ENCODE data around the gene CRADD.
A peak's percentile ranks its signal among the peaks of the same experiment; 100 is the strongest.
"Not testable (repeated sequence)": the region's sequence is repeated elsewhere in the genome, so short reads cannot be mapped to it uniquely, and the experiment has no call there.

Gene CRADD

DNA sequence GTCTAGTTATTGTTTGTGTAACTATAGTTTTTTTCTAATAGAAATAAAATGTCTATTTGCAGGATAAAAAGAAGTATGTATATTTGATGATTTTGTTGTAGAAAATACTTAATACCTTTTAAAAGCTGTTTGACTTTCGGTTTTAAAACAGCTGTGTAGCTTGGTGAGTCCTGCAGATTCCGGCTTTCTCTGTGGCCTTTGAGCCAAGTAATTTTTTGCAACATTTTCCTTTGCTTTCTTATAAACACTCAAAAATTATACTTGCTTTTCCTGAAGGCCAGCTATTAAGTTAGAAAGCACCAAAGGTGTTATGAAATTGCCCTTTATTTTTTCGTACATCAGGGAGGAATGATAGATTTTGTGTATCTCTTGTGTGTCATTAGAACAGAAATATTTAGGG, 63.6 kb downstream of the CRADD start:
- no peak for DNase-seq

DNA sequence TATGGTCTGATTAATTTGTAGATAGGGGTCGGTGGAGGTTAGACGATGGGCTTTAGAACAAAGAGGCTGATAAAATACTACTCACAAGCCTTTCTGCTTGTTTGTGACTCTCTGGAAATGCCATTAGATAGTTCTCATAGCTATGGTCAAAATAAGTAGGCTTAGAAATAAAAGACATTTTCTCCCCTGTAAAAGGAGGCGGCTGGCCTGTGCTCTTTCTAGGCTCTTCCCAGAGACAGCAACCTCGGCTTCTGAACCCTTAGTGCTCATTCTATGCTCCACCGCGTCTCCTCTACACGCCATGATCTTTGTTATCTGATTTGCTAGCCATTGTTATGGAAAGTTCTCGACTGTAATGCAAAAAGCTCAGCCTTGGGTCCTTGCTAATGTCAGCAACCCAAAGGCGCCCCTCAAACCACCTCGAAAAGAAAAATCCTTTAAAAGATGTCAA, 64.5 kb downstream of the CRADD start:
- no peak for DNase-seq

DNA sequence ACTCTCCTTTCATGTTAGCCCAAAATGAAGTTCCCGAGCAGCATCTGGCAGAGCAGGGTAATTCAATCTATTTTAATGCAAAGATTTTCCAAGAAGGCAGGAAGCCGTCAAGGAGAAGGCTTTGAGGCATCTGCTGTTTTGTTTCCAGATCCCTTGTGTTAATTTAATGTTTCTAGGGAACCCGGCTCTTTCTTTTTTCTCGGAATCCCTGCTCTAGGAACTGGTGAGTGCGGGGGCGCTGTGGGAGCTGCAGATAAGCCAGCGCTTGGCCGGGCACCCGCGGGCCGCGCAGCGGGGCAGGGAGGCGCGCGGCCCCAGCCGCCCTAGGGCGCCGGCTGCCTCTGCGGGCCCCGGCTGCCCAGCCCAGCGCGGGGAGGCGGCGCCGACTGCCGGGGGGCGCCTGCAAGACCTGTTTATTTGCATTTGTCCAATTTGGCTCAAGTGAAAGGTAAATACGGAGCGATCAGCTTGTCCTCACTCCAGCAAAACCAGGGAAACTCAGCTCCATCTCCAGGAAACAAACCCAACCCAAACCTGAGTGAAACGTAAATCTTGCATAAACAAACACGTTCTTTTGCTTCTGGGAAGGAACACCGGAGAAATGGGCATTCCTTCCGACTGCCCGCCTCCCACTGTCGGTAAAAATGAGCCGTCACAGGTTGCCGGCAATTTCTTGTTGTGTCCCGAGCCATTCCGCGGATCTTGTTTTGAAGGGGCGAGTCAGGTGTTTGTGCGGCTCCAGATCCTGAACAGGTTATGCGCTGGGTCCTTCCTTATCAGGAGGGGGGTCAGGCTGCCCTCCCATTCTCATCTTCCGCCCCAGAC, 65.1 kb downstream of the CRADD start:
- peak; percentile 64 for DNase-seq

DNA sequence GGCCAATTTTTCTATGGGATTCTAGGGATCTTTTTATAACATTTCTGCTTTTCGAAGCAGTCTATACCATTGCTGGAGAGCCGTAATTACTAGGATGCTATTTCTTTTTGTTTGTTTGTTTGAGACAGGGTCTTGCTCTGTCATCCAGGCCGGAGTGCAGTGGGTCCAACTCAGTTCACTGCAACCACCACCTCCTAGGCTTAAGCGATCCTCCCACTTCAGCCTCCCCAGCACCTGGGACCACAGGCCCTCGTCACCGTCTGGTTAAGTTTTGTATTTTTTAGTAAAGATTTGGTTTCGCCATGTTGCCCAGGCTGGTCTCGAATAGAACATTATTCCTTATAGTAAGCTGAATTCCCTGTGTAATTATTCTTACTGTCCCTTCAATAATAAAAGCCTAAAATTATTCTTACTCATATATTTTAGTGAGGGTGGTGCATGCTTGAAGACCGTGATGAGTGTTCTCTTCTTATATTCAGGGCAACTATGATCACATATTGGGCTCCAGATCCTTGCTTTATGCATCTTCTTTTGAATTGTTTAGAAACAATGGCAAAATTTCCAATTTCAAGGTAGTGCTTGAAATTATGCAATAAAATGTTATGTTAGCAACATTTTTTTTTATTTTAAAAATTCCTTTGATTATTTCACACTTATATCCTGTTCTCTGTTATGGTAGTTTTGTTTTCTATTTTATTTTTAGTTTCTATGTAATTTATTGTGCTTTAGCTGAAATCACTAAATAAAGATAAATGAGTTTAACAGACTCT, 66.2 kb downstream of the CRADD start:
- no peak for DNase-seq

DNA sequence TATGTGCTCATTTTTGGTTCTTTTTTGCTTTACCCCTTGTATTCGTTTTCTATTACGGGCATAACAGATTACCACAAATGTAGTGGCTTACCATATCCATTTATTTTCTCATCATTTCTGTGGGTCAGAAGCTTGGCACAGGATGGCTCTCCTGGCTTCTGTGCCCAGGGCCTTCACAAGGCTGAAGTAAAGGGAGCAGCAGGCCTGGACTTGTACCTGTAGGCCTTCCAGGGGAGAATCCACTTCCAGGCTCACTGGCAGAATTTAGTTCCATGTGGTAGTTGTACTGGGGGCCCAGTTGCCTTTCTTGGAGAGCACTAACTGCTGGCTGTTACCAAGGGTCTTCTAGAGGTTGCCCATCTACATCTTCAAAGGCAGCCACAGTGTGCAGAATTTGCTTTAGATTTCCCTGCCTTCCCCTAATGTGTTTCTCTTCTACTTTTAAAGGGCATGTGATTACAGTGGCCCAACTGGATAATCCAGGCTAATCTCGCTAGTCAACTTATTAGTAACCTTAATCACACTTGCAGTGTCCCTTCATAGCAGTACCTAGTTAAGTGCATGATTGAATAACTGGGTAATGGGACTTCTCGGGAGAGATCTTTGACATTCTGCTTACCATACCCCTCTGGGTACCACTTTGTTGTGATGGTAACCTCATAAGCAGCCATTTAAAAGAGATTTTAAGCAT, 67.0 kb downstream of the CRADD start:
- DNase-seq: no peak

DNA sequence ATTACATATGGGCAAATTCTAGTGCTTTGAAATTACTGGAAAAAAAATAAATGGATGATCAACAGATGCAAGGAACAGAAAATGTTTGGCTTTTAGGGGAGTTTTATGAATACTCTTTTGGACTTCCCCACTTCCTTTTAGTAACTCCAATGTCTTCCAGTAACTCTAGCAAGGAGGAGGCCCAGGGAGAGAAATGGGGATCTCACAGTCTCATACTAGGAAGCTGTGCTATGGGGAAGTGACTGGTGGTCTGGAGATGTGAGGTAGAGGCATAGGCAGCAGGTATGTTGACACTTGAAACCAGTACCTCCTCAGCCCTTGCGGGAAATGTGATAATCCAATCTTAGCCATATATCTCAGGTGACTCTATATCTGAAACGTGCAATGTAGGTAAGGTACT, 68.1 kb downstream of the CRADD start:
- DNase-seq: no peak

DNA sequence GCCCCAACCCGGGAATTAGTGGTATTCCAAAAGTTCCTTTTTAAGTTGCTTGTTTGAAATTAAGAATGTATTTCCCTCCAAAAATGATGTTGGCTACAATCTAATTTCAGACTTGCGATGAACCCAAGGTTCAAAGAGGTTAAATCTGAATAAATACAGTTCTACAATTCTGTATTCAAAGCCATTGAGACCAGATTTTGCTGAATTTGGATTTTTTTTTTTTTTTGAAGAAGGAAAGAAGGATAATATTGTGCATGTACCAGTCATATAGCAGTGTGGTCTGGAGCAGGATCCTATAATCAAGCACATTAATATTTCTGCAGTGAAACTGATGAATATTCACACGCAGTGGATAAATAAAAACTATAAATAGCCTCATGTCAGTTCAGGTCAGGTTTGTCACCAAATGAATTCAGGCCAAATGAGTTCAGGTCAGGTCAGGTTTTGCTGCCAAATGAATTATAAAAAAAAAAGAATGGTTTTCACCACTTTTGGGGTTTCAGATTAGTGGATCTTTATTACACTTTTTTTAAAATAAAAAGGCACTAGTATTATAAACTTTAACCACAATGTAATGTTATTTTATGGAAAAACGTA, 69.5 kb downstream of the CRADD start:
- no peak for DNase-seq

DNA sequence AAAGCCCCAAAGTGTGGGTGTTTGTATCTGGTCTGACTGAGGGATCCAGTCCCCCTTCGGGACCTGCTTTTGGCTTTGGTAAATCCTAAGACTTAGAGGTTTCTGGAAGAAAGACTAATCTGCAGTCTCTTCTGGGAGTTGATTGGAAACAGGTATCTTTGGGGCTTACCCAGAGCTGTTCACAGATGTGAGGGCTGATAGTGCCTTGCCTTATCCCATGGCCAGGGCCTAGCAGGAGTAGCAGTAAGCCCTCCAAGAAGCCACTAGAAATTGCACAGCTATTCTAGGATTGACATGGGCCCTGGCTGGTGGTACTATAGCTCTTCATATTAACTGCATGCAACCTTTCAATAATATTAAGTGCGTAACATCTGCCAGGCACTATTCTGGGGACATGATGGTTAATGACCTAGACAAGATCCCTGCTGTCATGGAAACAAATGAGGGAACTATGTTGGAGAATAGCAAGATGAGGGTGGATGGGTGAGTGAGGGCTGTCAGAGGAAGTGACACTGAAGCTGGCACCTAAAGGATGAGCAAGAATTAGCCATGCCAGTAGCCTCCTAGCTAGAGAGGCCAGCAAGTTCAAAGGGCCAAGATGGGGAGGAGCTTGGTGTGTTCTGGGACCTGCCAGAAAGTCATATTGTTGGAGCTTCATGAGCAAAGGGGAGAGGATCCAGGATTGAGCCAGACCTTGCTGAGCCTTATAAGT, 71.7 kb downstream of the CRADD start:
- no peak for DNase-seq

DNA sequence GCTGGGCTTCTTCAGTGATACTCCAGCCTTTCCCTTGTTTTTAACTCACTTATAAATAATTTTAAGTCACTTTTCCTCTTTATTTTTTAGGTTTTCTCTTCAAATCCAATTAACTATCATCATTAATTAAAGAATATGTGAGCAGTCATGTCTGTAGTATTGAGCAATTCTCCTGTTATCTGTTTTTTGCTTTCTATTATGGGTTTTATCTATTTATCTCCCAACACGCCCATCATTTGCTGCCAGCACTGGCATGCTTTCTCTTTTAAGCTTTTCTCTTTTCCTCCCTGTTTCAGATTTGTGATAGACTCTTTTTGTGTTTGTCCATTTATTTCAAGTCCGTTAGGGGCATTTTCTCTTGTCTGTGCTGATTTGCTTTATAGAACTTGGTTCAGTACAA, 72.3 kb downstream of the CRADD start:
- DNase-seq: no peak

DNA sequence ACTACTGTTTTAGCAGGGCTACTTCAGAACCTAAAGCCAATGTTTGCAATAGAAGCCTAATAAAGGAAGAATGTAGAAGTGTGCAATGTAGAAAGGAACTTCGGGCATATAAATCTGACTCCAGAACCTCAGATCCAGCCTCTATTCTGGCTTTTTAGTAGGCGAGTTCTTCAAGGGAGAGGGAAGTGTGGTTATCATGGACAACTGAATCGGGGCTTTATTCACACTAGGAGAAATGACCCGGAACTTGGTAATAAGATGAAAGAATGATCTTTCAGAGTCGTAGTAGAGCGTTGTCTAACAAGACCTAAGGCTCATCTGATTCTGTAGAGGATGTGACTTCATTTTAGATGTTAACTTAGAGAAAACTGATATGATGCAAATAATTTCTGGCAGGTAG, 72.9 kb downstream of the CRADD start:
- no peak for DNase-seq

DNA sequence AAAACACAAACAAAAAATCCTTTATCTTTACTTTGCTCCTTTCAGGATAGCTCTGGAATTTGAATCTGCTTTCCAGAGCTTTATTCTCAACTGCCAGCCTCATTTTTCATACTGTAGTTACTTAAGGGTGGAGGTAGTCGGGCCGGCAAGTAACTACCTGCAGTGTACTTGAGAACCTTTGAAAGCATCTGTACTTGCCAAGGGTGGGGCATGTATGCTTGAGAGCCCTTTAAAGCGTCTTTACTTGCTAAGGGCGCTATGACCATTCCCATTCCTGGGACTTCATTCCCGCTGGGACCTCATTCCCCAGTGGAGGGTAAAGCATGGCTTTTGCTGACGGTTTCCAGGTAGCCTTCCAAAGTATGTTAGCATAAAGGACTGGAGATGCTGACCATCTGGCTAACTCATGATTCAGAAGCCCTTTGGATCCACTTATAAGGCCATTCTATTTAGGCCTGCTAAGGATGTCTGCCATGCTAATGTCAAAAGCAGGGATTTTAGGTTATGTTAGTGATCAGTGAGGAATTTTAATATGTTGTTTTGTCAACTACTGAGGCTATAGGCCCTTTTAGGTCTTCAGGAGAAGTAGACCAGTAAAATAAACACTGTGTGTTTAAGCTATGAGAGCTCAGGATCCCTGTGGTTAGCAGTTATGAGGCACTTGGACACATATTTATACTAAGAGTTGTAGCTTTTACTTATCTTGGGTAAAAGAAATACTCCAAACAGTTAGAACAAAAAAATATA, 74.9 kb downstream of the CRADD start:
- no peak for DNase-seq

DNA sequence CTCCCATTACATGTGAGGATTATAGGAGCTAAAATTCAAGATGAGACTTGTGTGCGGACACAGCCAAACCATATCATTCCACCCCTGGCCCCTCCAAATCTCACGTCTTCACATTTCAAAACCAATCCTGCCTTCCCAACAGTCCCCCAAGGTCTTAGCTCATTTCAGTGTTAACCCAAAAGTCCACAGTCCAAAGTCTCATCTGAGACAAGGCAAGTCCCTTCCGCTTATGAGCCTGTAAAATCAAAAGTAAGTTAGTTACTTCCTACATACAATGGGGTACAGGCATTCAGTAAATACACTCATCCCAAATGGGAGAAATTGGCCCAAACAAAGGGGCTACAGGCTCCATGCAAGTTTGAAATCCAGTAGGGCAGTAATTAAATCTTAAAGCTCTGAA, 76.1 kb downstream of the CRADD start:
- no peak for DNase-seq

DNA sequence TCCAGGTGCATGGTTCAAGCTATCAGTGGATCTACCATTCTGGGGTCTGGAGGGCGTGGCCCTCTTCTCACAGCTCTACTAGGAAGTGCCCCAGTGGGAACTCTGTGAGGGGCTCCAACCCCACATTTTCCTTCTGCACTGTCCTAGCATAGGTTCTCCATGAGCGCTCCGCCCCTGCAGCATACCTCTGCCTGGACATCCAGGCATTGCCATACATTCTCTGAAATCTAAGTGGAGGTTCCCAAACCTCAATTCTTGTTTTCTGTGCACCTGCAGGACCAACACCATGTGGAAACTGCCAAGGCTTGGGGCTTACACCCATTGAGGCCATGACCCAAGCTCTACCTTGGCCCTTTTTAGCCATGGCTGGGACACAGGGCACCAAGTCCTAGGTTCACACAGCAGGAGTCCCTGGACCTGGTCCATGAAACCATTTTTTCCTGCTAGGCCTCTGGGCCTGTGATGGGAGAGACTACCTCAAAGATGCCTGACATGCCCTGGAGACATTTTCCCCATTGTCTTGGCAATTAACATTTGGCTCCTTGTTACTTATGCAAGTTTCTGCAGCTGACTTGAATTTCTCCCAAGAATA, 76.8 kb downstream of the CRADD start:
- DNase-seq: no peak

DNA sequence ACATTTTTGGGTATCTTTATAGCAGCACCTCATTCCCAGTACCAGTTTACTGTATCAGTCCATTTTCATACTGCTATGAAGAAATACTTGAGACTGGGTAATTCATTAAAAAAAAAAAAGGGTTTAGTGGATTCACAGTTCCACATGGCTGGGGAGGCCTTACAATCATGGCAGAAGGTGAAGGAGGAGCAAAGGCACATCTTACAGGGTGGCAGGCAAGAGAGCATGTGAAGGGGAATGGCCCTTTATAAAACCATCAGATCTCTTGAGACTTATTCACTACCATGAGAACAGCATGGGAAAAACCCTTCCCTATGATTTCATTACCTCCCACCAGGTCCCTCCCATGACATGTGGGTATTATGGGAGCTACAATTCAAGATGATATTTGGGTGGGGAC, 77.7 kb downstream of the CRADD start:
- not testable (repeated sequence) for DNase-seq

DNA sequence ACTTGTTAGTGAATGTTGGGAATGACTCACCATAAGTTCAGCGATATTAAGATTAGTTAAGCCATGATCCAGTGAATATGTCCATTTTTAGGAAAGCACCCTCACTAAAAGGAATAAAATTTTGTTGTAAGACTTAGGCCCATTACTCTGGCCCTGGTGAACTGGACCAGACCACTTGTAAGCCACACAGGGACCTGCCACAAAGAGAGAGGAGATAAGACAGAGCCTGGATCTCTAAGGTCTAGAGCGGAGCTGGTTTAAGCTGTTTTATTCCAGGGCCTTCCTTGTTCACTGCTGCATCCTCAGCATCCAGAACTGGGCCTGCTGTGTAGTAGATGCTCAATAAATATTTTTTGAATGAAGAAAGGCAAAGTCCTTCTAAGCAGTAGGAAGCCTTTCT, 79.1 kb downstream of the CRADD start:
- DNase-seq: no peak

DNA sequence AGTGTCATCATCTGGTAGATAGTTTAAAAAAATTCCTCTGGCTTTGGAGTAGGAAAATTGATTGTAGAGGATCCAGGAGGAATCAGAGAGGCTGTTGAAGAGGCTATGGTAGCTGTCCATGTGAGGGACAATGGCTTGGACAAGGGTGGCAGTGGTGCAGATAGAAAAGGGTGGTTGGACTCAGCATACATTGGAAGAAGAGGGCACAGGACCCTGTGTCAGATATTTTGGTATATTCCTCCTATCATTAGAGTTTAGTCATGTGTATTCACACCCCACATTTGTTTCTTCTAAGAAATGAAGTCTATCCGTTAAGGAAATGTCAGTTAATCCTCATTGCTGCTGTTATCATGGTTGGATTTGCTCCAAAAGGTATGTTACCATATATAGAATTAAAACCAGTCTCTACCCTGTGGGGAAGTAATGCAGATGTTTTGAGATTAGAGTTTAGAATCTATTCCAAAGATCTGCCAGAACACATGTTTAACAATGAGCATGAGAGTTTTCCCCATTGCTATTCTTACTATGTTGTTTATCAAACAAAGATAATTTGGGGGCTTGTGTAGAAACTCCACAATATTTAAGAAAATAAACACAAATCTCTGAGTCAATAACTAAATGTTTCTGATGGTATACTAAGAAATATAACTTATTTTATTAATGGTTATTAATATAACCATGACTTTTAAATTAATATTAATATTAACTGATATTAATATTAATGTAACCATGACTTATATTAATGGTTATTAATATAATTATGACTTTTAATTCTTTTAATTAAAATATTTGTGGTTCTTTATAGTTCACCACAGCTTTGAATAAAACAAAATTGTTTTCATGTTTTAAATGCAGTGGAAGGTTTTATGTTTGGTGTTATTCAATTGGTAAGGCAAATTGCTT, 80.9 kb downstream of the CRADD start:
- DNase-seq: no peak

DNA sequence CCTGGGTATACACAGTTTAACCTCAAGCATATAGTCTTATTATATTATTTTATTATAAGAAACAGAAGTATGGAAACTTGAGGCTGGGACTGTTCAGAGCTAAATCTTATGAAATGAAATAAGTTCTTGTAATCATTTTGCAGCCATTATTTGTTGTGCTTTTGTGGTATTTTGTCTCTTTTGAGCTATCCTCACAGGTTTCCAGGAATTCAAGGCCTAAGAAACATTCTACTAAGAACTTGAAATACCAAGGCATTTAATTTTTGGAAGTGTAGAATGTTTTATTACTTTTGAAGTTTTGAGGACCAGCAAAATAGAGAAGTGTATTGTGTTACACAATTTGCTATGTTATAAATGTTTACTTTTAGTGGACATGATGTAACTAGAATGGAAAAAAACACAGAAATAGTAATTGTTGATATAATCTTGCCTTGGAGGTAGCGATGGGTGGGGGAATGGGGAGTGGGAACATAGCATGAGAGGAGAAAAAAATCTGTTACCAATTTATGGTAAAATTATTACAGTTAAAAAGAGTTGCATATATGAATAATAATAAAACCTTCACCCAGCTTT, 81.7 kb downstream of the CRADD start:
- no peak for DNase-seq

DNA sequence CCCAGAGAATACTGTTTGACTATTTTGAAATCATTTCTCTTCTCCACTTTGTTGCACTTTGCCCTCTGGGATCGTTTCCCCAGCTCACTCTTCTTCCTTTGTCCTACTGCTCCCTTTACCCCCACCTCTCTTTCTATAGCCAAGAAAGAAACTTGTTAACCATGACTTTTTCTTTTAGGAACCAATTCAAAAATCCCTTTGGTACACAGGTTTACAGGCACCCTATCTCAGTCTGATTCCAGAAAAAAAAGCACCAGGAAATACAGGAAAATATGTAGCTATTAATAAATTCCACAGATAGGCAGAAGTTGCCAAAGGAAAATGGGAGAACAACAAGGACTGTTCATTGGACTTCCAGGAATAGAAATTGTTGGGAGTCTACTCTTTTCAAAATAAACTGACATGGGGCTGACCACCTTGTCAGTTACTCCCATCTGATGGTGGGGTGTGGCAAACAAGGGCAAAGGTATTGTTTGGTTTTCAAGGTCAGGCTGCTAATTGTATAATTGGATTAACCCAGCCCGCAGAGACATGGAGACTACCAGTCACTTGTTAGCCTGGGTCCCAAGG, 82.4 kb downstream of the CRADD start:
- DNase-seq: no peak

DNA sequence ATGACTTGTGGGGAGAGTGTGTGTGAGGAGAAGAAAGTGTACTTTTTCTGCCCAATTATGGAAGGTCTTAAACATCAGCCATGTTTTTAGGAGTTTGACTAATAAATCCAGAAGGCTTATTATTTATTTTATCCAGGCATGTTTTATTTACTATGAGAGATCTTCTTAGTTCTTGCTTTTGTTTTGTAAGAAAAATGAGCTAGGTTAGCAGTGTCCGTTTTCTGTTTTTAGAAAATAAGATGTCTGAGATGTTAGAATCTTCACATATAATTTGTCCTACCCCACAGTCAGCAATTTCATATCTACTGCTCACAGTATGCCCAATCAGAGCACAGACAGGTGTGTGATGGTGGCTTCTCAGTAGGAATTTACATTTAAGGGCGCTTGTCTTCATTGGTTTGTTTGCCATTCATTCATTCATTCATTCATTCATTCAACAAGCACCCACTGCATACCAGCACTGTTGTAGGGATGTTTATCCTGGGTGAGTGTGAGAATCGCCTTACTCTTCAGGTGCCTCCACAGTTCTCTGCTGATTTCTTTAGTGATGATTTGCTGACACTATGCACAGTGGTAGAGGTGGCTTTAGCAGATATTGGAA, 83.2 kb downstream of the CRADD start:
- DNase-seq: no peak

Data from activated CD4-positive, alpha-beta T cell treated with anti-CD3 and anti-CD28 coated beads, Interleukin-2, Interleukin-6, amounts not matched to agents 100 ng/mL and 50 ng/mL, durations not matched to agents 16 hours and 8 hours (primary cell).